ENCODE results near the gene ALKAL2.

ALKAL2 gene

DNA sequence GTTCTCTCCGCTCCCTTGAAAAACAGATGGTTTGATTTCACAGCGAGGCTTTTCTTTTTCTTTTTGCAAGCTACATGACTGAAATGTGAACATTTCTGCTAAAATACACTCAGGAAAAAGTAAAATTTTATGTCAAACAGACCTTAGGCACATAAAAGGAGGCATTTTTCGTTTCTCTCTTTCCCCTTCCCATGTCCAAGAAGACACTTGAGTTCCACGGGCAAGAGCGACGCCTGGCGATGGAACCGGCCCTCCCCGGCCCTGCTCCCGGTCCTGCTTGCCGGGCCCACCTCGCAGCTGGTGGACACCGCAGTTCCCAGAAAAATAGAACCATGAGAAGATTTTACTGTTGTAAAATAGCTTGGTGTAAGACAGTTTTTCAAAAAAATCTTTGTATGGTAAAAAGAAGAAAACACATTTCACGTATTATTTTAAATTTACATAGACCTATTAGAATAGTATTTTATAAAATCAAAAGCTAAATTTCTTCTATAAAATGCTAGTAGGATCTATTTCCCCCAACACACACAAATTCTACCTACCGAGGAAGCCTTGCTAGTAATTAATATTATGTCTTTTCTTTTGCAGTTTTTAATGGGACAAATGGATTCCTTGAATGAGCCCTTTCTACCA, 2.3 kb upstream of the ALKAL2 start:
- peak; percentile 74 for DNase-seq (ENCODE audit: low read depth)

DNA sequence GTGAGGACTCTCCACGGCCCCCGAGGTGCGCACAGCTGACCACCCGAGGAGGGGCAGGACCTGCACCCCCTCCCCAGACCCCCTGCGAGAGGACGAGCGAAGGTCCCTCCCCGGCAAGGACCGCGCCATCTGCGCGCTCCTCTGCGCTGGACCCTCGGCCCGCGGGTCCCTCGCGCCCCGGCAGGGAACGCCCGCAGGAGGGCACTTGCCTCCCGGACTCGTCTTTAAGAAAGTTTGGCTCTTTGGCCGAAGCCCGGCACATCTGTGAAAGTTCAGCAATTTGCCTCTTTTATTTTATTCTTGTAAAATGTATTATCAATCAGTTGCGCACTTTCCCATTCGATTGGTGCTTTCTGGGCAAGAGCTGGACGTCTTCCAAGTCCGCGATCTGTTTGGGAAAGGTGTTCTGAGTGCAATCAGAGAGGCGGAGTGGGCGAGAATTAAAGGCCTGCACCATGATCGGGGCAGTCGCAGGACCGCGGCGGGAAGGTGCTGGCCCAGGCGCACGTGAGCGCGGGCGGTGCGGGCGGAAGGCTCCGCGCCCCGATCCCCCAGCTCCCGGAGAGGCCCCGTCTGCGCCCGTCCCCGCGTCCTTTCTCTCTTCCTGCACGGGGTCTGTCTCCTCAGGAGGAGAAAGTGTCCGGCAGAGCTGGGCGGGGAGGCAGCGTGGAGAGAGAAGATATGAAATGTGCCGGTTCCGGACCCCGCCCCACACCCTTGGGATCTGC, 1.6 kb upstream of the ALKAL2 start:
- TF ChIP-seq, protein P1, sequence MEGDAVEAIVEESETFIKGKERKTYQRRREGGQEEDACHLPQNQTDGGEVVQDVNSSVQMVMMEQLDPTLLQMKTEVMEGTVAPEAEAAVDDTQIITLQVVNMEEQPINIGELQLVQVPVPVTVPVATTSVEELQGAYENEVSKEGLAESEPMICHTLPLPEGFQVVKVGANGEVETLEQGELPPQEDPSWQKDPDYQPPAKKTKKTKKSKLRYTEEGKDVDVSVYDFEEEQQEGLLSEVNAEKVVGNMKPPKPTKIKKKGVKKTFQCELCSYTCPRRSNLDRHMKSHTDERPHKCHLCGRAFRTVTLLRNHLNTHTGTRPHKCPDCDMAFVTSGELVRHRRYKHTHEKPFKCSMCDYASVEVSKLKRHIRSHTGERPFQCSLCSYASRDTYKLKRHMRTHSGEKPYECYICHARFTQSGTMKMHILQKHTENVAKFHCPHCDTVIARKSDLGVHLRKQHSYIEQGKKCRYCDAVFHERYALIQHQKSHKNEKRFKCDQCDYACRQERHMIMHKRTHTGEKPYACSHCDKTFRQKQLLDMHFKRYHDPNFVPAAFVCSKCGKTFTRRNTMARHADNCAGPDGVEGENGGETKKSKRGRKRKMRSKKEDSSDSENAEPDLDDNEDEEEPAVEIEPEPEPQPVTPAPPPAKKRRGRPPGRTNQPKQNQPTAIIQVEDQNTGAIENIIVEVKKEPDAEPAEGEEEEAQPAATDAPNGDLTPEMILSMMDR (conservative IDR thresholded peaks at IDR 0.05; ENCODE audit: control insufficient read depth, insufficient read depth, low read depth, low read length) = no peak
- DNase-seq (ENCODE audit: low read depth) = peak; percentile 19
- H3K4me3 ChIP-seq (ENCODE audit: control insufficient read depth, low read depth, low read length) = peak overlapping the region; percentile 23

More for the DNA sequence above, 2.3 kb upstream of the ALKAL2 start:
- peak overlapping the region; percentile 23 for H3K4me3 ChIP-seq (ENCODE audit: control insufficient read depth, low read depth, low read length)
- TF ChIP-seq, protein P1 (conservative IDR thresholded peaks at IDR 0.05; ENCODE audit: control insufficient read depth, insufficient read depth, low read depth, low read length) = peak; percentile 75

DNA sequence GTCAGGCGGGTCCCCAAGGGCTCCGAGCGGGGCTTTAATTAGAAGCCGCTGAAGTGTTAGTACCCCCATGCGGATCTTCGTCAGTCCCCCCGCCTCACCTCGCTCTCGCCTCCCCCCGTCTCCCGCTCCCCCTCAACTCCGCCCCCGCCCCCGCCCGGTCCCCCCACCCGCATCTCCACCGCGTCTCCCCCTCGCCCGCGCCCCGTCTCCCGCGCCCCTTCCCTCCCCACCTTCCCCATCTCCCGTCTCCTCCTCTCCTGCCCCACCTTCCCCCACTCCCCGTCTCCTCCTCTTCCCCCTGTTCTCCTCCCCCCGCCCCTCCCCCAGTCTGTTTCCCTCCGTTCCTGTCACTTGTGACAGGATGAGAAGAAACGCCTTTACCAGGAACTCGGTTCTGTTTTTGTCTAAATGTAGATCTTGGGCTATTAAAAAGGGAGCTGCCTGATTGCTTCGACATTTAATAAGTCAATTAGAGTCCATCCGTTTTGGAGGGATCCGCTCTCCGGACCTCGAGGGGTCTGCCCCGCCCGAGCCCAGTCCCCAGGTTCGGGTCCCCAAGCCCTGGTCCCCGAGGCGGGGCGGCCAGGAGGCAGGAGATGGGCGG, 969 bp upstream of the ALKAL2 start:
- no peak overlapping the region for H3K4me3 ChIP-seq (ENCODE audit: control insufficient read depth, low read depth, low read length)
- TF ChIP-seq, protein P1 (conservative IDR thresholded peaks at IDR 0.05; ENCODE audit: control insufficient read depth, insufficient read depth, low read depth, low read length) = no peak

DNA sequence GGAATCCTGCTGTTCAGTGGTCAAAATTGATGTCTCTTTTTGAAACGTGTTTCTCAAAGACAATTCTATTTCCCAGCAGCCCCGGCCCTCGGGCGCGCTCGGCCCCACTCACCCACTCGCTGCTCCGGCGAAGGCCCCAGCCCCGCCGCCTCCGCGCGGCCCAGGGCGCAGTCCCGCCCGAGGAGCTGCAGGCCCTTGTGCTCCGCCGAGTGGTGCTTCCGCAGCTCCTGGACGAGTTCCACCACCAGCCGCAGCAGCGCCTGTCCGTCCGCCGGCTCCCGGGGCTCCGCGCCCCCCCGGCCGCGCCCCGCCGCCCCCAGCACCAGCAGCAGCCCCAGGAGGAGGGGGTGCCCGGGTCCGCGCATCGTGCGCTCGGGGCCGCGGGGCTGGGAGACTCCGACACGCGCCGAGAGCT, 413 bp downstream of the ALKAL2 start:
- DNase-seq (ENCODE audit: low read depth) = peak; percentile 38
- H3K4me3 ChIP-seq (ENCODE audit: control insufficient read depth, low read depth, low read length) = no peak overlapping the region
- TF ChIP-seq, protein P1 (conservative IDR thresholded peaks at IDR 0.05; ENCODE audit: control insufficient read depth, insufficient read depth, low read depth, low read length) = no peak

More for the DNA sequence above, 969 bp upstream of the ALKAL2 start:
- no peak for DNase-seq (ENCODE audit: low read depth)

DNA sequence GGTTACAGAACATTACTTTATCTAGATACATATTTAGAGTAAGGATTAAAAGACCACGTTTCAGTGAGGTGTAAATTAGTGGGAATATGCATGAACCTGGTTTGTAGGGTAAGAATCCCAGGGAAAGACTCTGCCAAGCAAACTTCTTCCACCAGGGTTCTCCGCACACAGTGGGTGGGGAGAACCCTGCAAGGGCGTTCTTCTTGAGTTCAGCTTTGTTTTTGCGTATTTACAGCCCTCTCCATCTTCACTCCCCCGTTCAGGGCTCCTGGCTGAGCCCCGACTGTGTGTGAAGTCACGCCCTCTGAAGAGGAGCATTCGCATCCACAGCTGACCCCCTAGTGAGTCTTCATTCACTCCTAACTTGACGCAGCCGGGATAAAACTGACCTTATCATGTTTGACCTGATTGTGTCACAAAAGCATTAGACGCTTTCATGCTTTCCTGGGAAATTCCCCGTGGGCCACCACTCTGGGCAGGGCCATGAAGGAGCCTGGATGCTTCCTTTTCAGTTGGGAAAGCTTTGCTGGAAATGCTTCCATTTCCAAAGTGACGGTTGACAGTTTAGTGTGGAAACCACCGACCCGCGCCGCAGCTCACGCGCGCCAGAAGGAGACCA, 1.0 kb downstream of the ALKAL2 start:
- no peak overlapping the region for H3K4me3 ChIP-seq (ENCODE audit: control insufficient read depth, low read depth, low read length)
- no peak for DNase-seq (ENCODE audit: low read depth)
- TF ChIP-seq, protein P1 (conservative IDR thresholded peaks at IDR 0.05; ENCODE audit: control insufficient read depth, insufficient read depth, low read depth, low read length) = no peak

DNA sequence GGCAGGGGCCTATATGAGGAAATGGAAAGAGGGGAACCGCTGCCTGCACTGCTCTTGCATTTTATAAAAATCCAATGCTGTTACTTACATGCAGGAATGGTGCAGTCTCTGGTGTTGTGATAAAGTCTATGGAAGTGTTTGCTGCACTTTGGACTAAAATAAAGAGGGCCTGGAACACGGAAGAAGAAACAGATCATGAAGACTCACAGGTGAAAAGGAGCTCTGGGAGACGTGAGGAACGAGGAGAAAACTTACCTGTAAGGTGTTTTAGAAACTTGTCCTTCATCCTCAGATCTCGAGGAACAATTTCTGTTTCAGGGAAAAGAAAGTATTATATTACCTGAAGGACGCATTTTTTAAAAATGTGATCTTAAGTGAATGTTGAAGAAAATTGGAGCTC, 1.9 kb downstream of the ALKAL2 start:
- TF ChIP-seq, protein P1 (conservative IDR thresholded peaks at IDR 0.05; ENCODE audit: control insufficient read depth, insufficient read depth, low read depth, low read length) = no peak
- no peak for DNase-seq (ENCODE audit: low read depth)
- no peak overlapping the region for H3K4me3 ChIP-seq (ENCODE audit: control insufficient read depth, low read depth, low read length)

All from fibroblast of mammary gland (primary cell).